Inflammatory macrophage (primary cell): Measurements from ENCODE around the gene CAPN9.
"Not testable (repeated sequence)": the region's sequence is repeated elsewhere in the genome, so short reads cannot be mapped to it uniquely, and the experiment has no call there.

ENCODE experiments used
- DNase-seq, 2 donors: peaks; one replicate each; pipeline ENCODE4 v3.0.0-alpha.2; 2020 to 2022

Gene CAPN9

DNA sequence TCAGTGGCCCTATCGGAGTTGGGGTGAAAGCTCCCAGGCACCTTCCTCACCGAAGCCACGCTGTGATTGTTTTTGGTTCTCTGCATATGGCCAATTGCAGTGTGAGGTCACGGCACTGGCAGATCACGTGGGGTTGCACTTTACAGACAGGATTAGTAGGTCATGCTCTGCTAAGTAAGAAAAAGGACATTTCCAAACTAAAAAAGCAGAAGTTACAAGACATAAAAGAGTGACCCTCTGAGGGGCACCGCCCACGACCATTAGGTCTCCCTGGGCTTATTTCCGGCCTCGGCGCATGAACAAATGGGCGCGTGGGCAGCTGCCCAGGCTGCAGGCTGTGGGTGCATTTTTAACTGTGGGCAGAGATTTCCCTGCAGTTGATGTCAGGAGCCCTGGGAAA, 2.0 kb downstream of the CAPN9 start:
- DNase-seq: peak; percentile 87 to 92

DNA sequence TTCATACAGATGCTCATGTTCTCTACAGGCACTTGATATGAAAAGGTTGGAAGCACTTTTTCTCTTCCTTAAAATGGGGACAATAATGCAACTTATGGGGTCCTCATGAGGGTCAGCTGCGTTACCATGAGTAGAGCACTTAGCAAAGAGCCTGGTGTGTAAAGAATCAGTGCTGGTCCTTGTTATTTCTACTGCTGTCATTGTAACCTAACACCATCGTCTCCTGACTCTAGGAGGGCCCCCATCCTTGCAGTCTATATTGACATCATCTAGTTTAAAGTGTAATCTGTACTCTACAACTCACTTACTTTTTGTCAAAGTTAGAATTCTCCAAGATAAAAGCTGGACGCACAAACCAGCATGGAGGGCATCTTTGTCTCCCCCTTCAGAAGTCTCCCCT, 2.4 kb downstream of the CAPN9 start:
- DNase-seq: no peak

DNA sequence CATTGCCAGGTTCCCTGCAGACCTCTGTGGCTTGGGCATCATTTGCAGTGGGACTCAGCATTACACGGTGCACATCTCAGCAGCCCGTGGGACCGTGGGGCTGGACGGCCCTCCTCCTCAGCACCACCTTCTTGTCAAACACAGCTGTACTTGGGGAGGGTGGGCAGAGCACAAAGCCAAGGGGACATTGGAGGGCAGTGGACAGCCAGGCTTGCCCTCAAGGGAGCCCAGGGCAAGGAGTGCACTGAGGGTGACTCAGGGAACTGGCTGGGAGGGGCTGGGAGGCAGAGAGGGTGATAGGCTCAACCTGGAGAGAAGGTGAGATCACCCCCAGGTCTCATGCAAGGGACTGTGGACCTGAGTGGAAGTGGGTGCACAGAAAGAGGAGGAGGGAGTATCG, 3.4 kb downstream of the CAPN9 start:
- no peak for DNase-seq

DNA sequence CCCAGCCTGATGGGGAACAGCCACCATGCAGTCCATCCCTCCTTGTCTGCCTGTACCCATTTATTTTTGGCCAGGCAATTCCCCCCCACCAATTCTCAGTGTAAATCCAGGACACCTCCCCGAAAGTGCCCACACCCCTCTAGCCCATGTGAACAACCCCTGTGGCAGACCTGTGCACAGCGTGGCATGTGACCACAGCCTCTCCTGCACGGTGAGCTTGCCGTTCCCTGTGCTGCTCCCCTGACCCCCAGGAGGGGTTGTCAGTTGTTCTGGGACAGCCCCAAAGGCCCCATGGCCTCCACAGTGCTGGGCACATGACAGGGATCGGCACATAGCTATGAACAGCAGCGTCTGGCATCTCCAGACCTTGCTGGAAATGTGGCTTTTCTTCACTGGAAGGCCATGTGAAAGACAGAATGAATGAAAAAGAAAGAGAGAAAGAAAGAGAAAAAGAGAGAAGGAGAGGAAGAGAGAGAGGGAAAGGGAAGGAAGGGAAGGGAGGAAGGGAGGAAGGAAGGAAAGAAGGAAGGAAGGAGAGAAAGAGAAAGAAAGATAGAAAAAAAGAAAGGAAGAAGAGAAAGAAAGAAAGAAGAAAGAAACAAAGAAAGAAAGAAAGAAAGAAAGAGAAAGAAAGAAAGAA, 3.9 kb downstream of the CAPN9 start:
- DNase-seq: no peak

DNA sequence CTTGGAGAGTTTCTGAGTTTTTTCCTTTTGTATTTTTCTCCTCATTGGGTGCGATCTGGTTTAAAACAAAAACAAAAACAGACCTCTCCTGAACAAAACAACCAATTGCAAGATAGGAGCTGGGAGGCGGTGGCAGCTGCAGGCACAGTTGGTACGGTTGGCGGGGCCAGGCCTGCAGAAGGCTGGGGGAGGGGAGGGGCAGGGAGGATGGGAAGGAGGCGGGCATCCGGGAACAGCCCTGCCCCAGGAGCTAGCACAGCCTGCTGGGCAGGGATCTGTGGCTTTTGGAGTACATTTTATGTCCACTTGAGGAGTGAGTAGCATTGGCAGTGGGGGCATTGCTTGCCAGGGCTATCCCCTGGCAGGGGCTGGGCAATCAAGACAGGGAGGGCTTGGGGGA, 5.2 kb downstream of the CAPN9 start:
- no peak for DNase-seq

DNA sequence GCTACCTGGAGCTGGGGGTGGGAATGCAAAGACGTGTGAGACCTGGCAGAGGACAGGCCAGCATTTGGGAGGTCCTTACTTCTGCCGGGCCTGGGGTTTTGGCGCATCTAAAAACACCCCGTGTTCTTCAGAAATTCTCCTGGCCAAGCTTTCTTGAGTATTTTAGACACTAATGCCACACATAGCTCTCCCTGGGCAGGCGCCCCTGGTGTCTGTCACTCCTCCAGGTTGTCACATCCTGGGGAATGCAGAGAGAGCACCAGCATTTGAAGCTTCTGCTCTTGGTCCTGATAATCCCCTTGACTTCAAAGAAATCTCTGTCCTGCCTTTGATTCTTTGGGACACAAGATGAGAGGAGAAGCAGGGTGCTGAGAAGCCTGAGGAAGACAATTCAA, 6.0 kb downstream of the CAPN9 start:
- no peak for DNase-seq

DNA sequence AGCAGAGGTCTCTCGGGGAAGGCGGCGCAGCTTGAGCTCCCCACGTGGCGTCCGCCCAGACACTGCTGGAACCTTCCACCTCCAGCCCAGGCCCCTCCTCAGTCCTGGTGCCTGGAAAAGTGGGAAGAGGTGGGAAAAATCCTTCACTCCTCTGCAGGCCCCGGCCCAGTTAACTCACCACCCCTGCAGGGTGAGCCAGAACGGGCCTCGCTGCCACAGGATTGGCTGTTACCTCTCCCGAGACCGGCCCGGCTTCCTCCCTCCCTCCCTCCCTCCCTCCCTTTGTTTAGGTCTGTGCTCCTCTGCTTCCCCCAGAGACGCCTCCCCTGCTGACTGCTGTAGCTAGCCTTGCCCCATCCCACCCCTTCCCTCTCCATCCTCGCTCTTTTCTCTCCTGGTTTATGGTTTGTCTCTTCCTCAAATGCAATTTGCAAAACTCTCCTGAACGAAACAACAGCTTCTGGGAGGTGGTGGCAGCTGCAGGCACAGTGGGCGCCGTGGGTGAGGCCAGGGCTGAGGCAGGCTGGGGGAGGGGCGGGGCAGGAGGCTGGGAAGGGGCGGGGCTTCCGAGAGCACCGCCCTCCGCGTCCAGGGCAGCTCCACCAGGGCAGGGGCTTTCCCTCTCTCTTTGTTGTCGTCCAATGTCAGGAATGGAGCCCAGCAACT, 6.5 kb downstream of the CAPN9 start:
- peak in 1 of 2 donors; percentile 9 for DNase-seq

DNA sequence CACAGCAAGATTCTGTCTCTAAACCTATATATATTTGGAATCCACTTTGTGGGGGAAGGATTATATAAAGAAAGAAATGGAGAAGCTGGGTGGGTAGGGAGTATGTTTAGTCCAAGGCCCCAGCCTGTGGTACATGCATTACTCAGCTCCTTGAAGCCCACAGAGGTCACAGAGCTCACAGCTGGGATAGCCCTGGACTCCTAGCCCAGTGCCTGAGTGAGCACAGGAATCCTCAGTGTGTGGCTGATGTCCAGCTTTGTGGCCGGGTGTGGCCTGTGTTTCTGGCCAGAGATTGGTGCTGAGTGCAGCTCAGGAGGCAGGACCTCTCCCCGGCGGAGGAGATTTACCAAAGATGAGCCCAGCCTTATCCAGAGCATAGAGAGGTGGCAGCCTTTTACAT, 7.6 kb downstream of the CAPN9 start:
- peak in 1 of 2 donors; percentile 17 for DNase-seq

DNA sequence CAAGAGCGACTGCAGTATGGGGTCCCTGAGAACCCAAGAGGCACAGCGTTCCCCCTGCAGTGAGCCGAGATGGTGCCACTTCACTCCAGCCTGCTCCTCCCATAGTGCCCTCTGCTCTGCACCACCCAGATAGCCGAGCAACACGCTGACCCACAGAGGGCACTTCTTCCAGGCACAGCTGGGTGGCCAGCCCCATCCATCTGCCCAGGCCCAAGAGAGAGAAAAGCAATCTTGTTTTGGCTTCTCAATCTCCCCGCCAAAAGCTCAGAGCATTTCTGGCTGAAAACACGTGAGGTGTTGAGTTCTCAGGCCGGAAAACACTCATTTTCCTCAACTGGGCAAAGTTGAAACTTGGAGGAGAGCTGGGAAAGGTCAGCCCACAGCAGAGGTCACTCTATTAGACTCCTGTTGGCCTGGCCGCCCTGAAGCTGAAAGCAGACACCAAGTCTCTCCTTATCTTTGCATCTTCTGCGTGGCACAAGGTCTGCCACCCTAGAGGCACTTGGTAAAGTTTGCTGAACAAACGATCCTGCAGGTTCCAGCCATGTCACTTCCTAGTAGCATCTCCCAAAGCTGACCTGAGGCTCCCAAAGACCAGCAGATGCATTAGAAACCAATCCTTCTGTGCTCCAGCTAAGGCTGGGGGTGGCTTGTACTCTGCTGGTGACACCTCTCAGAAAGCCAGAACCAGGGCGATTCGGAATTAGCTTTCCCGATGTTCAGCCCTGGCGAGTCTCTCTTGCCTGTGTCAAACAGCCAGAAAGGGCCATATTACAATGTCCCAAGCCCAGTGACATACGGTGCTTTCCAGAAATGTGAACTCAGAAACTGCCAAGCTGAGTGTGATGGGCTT, 10.9 kb downstream of the CAPN9 start:
- no peak for DNase-seq

DNA sequence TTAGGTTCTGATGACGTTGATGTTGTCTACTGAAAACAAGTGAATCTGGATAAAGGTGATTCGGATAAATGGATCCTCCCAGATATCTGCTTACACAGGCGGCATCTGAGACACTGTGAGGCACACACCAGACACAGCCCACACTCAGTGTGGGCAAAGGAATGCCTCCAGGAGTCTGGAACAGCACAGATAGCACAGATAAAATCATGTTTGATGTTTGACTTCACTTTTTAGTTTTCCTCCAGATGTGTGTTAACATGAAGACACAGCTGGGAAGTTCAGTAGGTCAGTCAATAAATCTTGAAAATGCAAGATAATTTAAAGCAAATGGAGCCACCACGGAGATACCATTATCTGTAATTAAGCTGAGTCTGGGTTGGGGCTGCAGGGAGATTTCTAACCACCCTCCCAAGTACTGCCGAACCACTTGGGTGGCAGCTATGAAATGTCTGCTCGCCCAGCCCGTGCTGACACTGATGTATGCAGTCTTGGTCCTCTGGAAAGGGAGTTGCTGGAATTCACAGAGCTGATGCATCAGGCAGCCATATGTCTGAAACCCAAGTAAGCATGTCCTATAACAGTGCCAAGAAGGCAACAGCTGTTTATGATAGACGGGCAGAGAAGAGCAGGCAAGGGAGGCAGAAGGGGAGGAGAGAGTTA, 11.7 kb downstream of the CAPN9 start:
- DNase-seq: no peak

DNA sequence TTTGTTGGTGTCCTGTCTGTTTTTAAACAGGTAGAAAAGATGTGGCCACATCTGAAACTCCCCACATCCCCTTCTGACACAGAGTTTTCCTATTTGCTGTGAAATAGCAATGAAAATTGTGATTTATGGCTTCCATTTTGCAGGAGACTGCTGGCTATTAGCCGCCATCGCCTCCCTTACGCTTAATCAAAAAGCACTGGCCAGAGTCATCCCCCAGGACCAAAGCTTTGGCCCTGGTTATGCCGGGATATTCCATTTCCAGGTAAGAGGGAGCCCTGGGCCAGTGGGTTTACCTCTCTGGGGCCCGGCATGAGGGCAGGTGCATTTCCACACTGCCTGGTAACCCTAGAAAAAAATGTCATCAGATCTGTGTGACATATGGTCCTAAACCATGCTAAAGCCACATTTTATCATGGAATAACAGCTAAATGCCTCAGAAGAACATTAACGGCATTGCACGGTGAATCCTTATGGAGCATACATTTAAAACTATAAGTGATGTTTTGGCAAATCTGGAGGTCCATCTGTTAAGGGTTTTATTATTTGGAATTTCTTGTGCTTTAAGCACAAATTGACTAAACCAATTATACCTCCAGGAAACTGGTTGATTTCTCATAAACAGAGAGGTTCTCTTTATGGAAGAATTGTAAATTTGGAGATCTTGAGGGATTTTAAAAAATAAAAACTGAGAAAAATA, 12.3 kb downstream of the CAPN9 start:
- DNase-seq: no peak

DNA sequence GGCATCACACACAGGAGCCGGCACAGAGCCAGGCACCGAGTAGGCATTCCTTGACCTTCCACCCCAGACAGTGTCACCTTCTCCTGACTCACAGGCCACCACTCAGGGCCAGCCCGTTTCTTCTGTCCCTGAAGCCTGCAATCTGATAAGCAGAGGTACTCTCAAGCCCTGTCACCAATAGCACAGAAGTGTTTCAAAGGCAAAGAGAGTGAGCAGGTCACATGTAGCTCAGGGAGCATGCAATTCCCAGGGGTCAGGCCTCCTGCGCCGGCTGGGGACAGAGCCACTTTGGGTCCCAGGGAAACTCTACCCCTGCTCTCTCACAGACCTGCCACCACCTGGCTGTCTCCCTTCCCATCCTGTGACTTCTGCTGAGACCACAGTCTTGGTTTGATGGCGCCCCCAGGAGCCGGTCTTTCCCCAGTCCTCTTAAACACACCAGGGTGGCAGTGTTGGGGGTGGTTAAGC, 13.2 kb downstream of the CAPN9 start:
- no peak for DNase-seq

DNA sequence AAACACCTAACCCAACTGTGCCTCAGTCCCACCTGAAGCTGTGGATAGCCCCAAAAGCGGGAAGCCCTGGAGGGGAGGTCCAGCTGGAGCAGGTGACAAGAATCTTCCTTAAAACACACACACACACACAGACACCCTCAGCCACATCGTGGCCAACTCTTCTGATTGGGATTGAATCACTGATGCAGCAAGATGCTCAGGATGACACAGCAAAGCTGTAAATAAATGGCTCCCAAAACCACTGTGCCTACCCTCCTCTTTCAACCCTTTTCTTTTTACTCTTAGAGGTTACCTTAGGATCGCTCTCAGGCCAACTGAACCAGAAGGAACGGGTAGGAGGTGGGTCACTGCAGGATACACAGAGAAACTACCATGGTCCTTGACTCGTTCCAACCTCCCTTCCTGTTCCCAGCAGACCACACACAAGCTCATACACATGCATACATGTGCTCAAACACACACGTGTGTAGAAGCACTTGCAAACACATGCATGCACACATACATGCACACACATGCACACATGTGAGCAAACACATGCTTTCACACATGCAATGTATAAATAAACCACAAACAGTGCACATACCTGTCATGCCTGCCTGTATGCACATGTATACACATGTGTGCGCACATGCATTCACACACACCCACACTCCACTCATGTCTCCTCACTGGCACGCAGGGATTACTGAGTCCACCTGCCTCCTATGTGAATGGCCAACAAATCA, 14.4 kb downstream of the CAPN9 start:
- no peak for DNase-seq

DNA sequence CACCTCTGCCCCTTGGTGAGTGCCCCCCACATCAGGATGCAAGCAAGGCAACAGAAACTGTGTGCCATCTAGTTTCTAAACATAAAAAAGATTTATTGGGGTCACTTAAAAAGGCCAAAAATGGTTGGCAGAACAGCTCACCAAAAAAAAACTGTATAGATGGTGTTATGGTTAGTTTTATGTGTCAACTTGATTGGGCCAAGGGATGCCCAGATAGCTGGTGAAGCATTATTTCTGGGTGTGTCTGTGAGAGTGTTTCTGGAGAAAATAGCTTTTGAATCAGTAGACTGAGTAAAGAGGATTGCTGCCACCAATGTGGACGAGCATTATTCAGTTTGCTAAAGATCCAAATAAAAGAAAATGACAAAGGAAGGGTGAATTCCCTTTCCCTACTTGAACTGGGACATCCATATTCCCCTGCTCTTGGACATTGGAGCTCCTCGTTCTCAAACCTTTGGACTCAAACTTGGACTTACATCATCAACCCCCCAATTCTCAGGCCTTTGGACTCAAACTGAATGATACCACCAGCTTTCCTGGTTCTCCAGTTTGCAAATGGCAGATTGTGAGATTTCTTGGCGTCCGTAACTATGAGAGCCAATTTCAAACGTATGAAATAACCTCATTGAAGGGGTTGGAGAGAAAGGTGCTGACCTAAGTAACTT, 16.9 kb downstream of the CAPN9 start:
- DNase-seq: no peak

DNA sequence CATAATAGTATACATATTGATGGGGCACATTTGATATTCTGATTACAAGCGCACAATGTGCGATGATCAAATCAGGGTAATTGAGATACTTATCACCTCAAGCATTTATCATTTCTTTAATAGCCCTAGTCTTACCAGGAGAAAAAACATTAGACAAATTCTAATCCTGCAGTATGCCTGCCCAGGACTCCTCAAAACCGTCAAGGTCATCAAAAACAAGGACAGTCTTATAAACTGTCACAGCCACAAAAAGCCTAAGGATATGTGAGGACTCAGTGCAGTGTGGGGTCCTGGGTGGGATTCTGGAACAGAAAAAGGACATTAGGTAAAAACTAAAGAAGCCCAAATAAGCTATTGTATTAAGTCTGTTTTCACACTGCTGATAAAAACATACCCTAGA, 19.1 kb downstream of the CAPN9 start:
- no peak for DNase-seq

DNA sequence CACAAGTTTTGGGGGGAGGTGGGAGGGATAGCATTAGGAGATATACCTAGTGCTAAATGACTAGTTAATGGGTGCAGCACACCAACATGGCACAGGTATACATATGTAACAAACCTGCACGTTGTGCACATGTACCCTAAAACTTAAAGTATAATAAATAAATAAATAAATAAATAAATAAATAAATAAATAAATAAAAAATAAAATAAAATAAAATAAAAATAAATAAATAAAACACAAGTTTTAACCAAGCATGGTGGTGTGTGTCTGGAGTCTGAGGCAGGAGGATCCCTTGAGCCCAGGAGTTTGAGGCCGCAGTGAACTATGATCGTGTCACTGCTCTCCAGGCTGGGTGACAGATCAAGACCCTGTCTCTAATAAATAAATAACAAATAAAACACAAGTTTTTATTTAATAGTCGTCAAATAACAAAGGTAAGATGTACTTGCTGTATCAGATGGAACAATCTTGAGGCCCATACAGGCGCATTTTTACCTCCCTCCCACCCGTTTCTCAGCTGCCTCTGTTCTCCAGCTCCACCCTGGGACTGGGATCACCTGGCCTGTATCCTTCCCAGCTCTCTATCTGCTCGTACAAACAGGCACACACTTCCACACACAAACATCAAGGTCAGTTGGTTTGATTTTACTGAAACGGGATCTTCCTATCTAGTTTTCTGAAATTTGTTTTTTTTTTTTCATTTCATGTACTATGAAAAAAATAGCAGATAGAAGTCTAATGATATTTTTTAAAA, 20.8 kb downstream of the CAPN9 start:
- DNase-seq: not testable (repeated sequence)

DNA sequence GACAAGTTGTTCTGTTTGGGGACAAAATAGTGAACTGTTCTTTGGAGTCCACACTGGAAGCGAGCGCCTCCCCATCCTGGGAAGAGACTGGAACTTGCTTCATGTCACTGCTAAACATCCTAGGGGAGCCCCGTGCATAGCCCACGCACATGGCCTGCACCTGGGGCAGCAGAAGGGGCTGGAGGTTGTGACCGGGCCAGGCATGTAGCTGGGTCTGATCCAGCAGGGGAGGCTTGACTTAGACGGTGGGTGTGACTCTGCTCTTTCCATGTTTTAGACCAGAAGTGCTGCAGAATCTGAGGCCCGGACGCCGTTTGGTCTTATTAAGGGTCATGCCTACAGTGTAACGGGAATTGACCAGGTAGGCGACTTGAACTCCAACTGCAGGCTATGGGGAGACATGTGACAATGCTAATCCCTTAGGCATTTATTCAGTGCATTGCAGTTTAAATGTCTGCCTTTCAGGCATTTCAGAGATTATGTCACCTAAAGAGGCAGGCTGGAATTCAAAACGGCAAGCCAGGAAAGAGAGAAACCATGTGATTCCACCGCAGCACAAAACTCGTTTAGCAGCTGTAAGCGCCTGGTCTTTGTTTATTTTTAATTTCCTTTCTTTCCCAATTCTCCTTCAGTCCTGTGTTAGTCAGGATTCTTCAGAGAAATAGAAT, 21.8 kb downstream of the CAPN9 start:
- DNase-seq: no peak

DNA sequence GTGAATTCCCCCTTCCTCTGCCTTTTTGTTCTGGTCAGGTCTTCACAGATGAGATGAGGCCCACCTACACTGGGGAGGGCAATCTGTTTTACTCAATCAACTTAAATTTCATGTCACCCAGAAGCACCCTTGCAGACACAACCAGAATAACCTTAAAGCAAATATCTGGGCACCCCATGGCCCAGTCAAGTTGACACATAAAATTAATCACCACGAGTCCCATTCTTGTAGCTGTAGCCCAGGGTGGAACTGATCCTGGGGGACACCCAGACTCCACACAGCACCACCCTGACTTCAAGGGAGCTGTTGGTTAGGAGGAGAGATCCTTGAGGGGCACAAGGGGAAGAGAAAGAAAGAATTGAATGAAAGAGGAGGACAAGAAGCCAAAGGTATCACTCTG, 23.1 kb downstream of the CAPN9 start:
- DNase-seq: no peak

DNA sequence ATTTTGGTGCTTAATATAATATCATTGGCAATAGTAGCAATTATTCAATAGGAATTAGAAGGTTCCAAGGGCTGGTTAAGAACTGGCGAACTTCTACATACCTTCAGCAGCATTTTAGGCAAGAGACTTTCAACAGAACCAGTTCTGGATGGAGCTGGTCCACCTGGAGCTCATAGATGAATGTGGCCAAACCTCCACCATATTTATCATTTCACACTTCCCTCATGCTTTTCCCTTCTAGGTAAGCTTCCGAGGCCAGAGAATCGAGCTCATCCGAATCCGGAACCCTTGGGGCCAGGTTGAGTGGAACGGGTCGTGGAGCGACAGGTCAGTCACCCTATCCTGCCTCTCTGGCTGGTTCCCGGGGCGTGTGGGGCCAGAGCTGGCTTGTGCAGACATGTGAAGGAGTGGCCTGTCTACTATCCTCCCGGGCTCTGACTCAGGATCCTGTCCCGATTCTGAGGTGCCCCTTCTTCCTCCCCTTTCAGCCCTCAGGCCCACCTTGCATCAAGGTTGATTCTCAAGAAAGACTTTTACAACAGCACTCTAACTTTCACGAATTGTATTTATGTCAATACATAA, 24.7 kb downstream of the CAPN9 start:
- DNase-seq: no peak
